ENCODE results near the gene RFTN1.

The RFTN1 gene

DNA sequence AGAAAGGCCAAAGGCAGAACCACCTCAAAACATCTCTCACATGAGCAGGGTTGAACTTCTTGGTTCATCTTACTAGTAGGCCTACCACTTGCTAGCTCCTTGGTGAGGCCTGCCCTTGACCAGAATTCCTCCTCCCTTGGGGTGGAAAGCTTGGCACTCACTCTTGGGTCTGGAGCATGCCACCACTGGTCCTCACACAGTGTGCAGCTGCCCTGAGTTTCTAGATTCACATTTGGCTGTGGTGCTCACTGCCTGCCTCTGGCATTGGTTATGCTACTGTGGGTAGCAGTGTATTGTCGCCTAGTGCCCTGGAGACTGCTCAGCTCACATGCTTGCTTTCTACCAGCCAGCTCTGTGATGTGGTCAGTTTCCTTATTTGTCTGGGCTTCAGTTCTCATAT, 224.8 kb downstream of the RFTN1 start:
- TF ChIP-seq CTCF (IDR thresholded peaks at IDR 0.05; ENCODE audit: borderline replicate concordance, insufficient read depth, low read depth, low read length): no peak
- no peak overlapping the region for H3K4me3 ChIP-seq (ENCODE audit: low read depth, low read length)

GRCh38 chr3:16286751-16287543, 226.6 kb downstream of the RFTN1 start:
- no peak for TF ChIP-seq CTCF (IDR thresholded peaks at IDR 0.05; ENCODE audit: borderline replicate concordance, insufficient read depth, low read depth, low read length)
- H3K4me3 ChIP-seq (ENCODE audit: low read depth, low read length): no peak overlapping the region

DNA sequence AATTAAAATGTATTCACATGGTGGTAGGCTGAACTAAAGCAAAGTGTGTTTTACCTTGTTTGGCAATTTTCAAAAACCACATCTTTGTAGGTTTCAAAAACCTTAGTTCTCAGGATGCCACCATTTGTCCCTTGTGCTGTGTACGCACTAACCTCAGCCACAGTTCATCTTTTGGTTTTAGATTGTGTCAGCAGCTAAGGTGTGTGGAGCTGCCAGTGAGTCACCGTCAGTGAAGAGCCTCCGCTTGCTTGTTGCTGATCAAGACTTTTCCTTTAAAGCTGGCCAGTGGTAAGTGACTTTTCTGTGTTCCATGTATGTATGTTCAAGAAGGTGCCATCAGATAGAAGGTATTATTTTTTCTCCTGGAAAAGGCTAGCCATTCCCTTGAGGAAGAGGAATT, 227.3 kb downstream of the RFTN1 start:
- no peak overlapping the region for H3K4me3 ChIP-seq (ENCODE audit: low read depth, low read length)
- no peak for TF ChIP-seq CTCF (IDR thresholded peaks at IDR 0.05; ENCODE audit: borderline replicate concordance, insufficient read depth, low read depth, low read length)

DNA sequence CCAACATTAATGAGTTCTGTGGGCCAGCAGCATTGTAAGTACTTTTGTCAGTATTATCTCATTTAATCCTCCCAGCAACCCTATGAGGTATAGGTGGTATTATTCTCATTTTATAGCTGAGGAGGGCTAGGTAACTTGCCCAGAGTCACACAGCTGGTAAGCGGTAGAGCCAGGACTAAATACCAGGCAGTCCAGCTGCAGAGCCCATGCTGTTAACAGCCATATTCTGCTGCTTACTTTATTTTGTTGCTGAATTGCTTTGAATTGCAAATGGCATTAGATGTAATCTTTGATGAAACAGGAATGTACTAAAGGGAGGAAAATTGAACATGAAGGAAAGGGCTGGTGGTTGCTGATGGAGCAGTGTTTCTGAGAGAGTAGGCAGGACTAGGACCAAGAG, 228.9 kb downstream of the RFTN1 start:
- no peak for TF ChIP-seq CTCF (IDR thresholded peaks at IDR 0.05; ENCODE audit: borderline replicate concordance, insufficient read depth, low read depth, low read length)
- no peak overlapping the region for H3K4me3 ChIP-seq (ENCODE audit: low read depth, low read length)

GRCh38 chr3:16280671-16281070, 232.8 kb downstream of the RFTN1 start:
- no peak overlapping the region for H3K4me3 ChIP-seq (ENCODE audit: low read depth, low read length)
- no peak for TF ChIP-seq CTCF (IDR thresholded peaks at IDR 0.05; ENCODE audit: borderline replicate concordance, insufficient read depth, low read depth, low read length)

DNA sequence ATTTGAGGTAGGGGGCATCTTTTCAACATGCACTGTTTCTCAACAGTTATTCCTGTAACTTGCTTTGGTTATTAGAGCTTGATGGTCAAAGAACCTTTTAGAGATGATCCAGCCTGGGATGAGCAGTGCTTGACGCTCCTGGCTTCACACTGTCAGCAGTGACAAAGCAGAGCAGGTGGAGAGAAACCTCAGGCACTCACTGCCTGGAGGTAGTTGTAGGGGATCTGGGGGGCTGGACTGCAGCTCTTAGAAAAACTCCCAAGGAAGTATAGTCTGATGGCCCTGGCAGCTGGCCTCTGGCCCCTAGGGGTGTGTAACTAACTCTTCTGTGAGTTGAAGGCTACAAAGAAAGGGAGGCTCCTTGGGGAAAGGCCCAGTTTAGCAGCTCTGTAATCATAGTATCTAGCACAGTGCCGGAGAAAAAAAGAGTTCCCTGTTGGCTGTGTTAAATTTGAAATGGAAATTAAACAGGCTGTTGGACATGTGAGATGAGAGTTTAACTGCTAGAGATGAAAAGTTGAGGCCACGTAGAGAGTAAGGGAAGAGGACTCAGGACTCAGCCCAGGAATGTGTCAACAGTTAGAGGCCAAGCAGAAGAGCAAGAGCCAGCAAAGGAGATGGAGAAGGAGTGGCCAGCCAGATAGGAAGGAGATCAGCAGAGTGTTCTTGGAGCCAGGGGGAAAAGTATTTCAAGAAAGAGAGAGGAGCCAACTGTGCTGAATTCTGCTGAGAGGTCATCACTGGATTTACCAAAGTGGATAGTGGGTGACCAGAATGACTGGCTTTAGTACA, 234.3 kb downstream of the RFTN1 start:
- no peak overlapping the region for H3K4me3 ChIP-seq (ENCODE audit: low read depth, low read length)
- TF ChIP-seq CTCF (IDR thresholded peaks at IDR 0.05; ENCODE audit: borderline replicate concordance, insufficient read depth, low read depth, low read length): no peak

DNA sequence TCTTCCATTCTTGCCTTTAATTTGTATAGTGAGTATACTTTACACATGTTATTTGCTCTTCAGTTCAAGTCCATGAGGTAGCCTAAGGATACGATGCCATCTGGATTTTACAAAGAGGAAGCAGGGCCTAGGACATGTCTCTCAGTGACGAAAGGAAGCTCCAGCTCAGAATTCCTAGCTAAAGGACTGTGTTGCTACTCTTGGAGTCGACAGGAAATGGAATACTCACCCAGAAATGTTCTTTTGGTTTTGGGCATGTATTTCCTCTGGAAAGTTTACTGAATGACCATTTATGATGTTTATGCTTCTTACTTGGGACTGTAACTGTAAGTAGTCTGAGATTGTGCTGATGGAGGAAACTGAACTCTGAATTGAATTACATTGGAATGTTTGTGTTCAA, 236.0 kb downstream of the RFTN1 start:
- no peak for TF ChIP-seq CTCF (IDR thresholded peaks at IDR 0.05; ENCODE audit: borderline replicate concordance, insufficient read depth, low read depth, low read length)
- no peak overlapping the region for H3K4me3 ChIP-seq (ENCODE audit: low read depth, low read length)
